ENCODE measurements around the gene EVI5.

EVI5 gene

GRCh38 chr1:92826792-92827191, 41.9 kb upstream of the EVI5 start:
- no peak for TF ChIP-seq CTCF (IDR thresholded peaks at IDR 0.05; ENCODE audit: low read depth, low read length)
- H3K4me3 ChIP-seq (ENCODE audit: low read depth, low read length), result no peak overlapping the region

- H3K4me3 ChIP-seq (ENCODE audit: low read depth, low read length), result no peak overlapping the region
- no peak for TF ChIP-seq CTCF (IDR thresholded peaks at IDR 0.05; ENCODE audit: low read depth, low read length)
Observed at GRCh38 chr1:92822879-92823278, 38.0 kb upstream of the EVI5 start.

- H3K4me3 ChIP-seq (ENCODE audit: low read depth, low read length), result no peak overlapping the region
- TF ChIP-seq CTCF (IDR thresholded peaks at IDR 0.05; ENCODE audit: low read depth, low read length), result no peak
Observed at GRCh38 chr1:92820551-92820950, 35.6 kb upstream of the EVI5 start.

- no peak for TF ChIP-seq CTCF (IDR thresholded peaks at IDR 0.05; ENCODE audit: low read depth, low read length)
- H3K4me3 ChIP-seq (ENCODE audit: low read depth, low read length), result no peak overlapping the region
Observed at GRCh38 chr1:92820024-92820423, 35.1 kb upstream of the EVI5 start.

GRCh38 chr1:92817986-92818764, 33.3 kb upstream of the EVI5 start:
- peak; percentile 73 for TF ChIP-seq CTCF (IDR thresholded peaks at IDR 0.05; ENCODE audit: low read depth, low read length)
- no peak overlapping the region for H3K4me3 ChIP-seq (ENCODE audit: low read depth, low read length)

GRCh38 chr1:92817137-92817697, 32.3 kb upstream of the EVI5 start:
- no peak overlapping the region for H3K4me3 ChIP-seq (ENCODE audit: low read depth, low read length)
- TF ChIP-seq CTCF (IDR thresholded peaks at IDR 0.05; ENCODE audit: low read depth, low read length), result no peak

- no peak overlapping the region for H3K4me3 ChIP-seq (ENCODE audit: low read depth, low read length)
- TF ChIP-seq CTCF (IDR thresholded peaks at IDR 0.05; ENCODE audit: low read depth, low read length), result no peak
Observed at GRCh38 chr1:92816732-92817131, 31.8 kb upstream of the EVI5 start.
